ENCODE results near the gene MEX3D. TPM values are rescaled to one million over a fixed set of nuclear protein-coding genes. Genes with fewer than 3 reads are reported as not detected.

MEX3D gene
- total and polyA plus RNA-seq, 2 donors (not counting 1 experiment from before 2014, with no cell fraction given), result 0.73 to 3.0 TPM

DNA sequence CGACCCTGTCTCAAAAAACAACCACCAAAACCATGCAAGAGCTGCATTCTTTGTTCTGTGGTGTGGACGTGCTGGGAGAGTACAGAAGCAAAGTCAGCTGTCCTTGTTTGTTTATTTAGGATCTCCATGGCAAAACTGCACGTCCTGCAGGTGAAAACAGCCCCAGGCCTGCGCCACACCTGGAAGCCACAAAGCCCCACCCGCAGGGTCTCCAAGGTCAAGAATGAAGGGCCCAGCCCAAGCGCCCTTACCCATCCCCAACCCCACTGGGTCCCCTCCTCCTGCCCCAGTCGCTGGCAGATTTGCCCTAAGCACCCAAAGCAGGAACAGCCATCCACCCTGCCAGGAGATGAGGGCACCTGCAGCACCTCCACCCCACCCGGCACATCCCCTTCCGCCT, 14.1 kb upstream of the MEX3D start:
- no peak overlapping the region for H3K4me2 ChIP-seq (replicated peaks; ENCODE audit: low read depth, low read length, poor library complexity, severe bottlenecking)
- no peaks in the 10 kb centered on the region for H3K27me3 Mint-ChIP-seq
- H3K36me3 ChIP-seq (replicated peaks in 1 of 2; ENCODE audit: control extremely low read depth in 1 of 2, control insufficient read depth in 1 of 2, extremely low read depth in 1 of 2, insufficient read depth in 2 of 2, low read length in 1 of 2), result peaks cover 0 to 56% of the 10 kb centered on the region in 2 experiments
- no peaks in the 10 kb centered on the region for H3K9me3 Mint-ChIP-seq (ENCODE audit: insufficient read depth)
- no peak overlapping the region for H3K27ac ChIP-seq (ENCODE audit: low read length in 2 of 2)
- H3K4me3 Mint-ChIP-seq, result no peak overlapping the region
- CTCF ChIA-PET, result interaction anchor here (0.7 kb wide), 1 partner anchor 213 kb away, joined by 3 read pairs; no protein-coding TSS in a partner anchor
- H3K4me1 ChIP-seq (ENCODE audit: control insufficient read depth in 2 of 2, insufficient read depth in 2 of 2, low read length in 2 of 2), result no peaks in the 10 kb centered on the region
- peaks cover 2% of the 10 kb centered on the region for H3K4me1 Mint-ChIP-seq
- peaks cover 51% of the 10 kb centered on the region for H4K20me1 ChIP-seq (ENCODE audit: control insufficient read depth, insufficient read depth, low read length, poor library complexity, severe bottlenecking)
- H2AFZ ChIP-seq (ENCODE audit: insufficient read depth, low read depth, low read length, poor library complexity, severe bottlenecking), result no peak overlapping the region
- intact Hi-C loops (cut with micrococcal nuclease), result no loop called here
- DNase-seq (no peak), ATAC-seq (ENCODE audit: low read depth) (no peak)
- no peak for TF ChIP-seq EZH2 (IDR thresholded peaks at IDR 0.05; ENCODE audit: borderline replicate concordance, insufficient read depth, low read depth, low read length, poor library complexity, severe bottlenecking)
- TF ChIP-seq, protein P1, sequence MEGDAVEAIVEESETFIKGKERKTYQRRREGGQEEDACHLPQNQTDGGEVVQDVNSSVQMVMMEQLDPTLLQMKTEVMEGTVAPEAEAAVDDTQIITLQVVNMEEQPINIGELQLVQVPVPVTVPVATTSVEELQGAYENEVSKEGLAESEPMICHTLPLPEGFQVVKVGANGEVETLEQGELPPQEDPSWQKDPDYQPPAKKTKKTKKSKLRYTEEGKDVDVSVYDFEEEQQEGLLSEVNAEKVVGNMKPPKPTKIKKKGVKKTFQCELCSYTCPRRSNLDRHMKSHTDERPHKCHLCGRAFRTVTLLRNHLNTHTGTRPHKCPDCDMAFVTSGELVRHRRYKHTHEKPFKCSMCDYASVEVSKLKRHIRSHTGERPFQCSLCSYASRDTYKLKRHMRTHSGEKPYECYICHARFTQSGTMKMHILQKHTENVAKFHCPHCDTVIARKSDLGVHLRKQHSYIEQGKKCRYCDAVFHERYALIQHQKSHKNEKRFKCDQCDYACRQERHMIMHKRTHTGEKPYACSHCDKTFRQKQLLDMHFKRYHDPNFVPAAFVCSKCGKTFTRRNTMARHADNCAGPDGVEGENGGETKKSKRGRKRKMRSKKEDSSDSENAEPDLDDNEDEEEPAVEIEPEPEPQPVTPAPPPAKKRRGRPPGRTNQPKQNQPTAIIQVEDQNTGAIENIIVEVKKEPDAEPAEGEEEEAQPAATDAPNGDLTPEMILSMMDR (IDR thresholded peaks at IDR 0.05), result no peak
- WGBS (ENCODE audit: insufficient coverage), result 97% methylated on average over 7 of the region's 9 CpGs
- POLR2A ChIA-PET, result interaction anchor here (0.6 to 0.7 kb wide), 2 partner anchors 11 to 131 kb away, joined by 3 read pairs; partner anchors contain the start of gene MBD3
- H3K9me3 ChIP-seq (ENCODE audit: control extremely low read depth in 1 of 3, control insufficient read depth in 2 of 3, insufficient read depth in 1 of 3, low read length in 2 of 3), result no peaks in the 10 kb centered on the region
- no peak overlapping the region for H3K4me3 ChIP-seq (ENCODE audit: control extremely low read depth in 1 of 5, extremely low read depth in 1 of 5, insufficient read depth in 1 of 5, low read depth in 2 of 5, low read length in 4 of 5)
- peaks cover 64% of the 10 kb centered on the region for H3K79me2 ChIP-seq (ENCODE audit: control insufficient read depth, insufficient read depth, low read length)
- no peak overlapping the region for H3K9ac ChIP-seq (ENCODE audit: low read length)
- H3K27ac Mint-ChIP-seq, result no peak overlapping the region
- no peaks in the 10 kb centered on the region for H3K27me3 ChIP-seq (replicated peaks in 1 of 4; ENCODE audit: control extremely low read depth in 1 of 4, control insufficient read depth in 3 of 4, insufficient read depth in 4 of 4, low read length in 3 of 4)

- Histone ChIP-seq H4K20me1 (ENCODE audit: control insufficient read depth, insufficient read depth, low read length, poor library complexity, severe bottlenecking) (peaks cover 44% of the 10 kb centered on the region), H3K27me3 (replicated peaks in 1 of 4; ENCODE audit: control extremely low read depth in 1 of 4, control insufficient read depth in 3 of 4, insufficient read depth in 4 of 4, low read length in 3 of 4) (no peaks in the 10 kb centered on the region), H3K4me2 (replicated peaks; ENCODE audit: low read depth, low read length, poor library complexity, severe bottlenecking) (no peak overlapping the region), H3K4me3 (ENCODE audit: control extremely low read depth in 1 of 5, extremely low read depth in 1 of 5, insufficient read depth in 1 of 5, low read depth in 2 of 5, low read length in 4 of 5) (no peak overlapping the region), H2AFZ (ENCODE audit: insufficient read depth, low read depth, low read length, poor library complexity, severe bottlenecking) (no peak overlapping the region), H3K36me3 (replicated peaks in 1 of 2; ENCODE audit: control extremely low read depth in 1 of 2, control insufficient read depth in 1 of 2, extremely low read depth in 1 of 2, insufficient read depth in 2 of 2, low read length in 1 of 2) (peaks cover 0 to 64% of the 10 kb centered on the region in 2 experiments), H3K79me2 (ENCODE audit: control insufficient read depth, insufficient read depth, low read length) (peaks cover 55% of the 10 kb centered on the region), H3K27ac (ENCODE audit: low read length in 2 of 2) (no peak overlapping the region), H3K9me3 (ENCODE audit: control extremely low read depth in 1 of 3, control insufficient read depth in 2 of 3, insufficient read depth in 1 of 3, low read length in 2 of 3) (no peaks in the 10 kb centered on the region), H3K9ac (ENCODE audit: low read length) (no peak overlapping the region), H3K4me1 (ENCODE audit: control insufficient read depth in 2 of 2, insufficient read depth in 2 of 2, low read length in 2 of 2) (no peaks in the 10 kb centered on the region)
- DNase-seq (no peak), ATAC-seq (ENCODE audit: low read depth) (no peak)
- no peaks in the 10 kb centered on the region for H3K27me3 Mint-ChIP-seq
- TF ChIP-seq, protein P1 (IDR thresholded peaks at IDR 0.05), result no peak
- no peak for TF ChIP-seq EZH2 (IDR thresholded peaks at IDR 0.05; ENCODE audit: borderline replicate concordance, insufficient read depth, low read depth, low read length, poor library complexity, severe bottlenecking)
- WGBS (ENCODE audit: insufficient coverage), result 94% methylated on average over 22 of the region's 22 CpGs
- no peak overlapping the region for H3K4me3 Mint-ChIP-seq
- intact Hi-C loops (cut with micrococcal nuclease), result no loop called here
- ChIA-PET CTCF (no interaction called here), POLR2A (interaction anchor here (0.7 kb wide), 1 partner anchor 92 kb away, joined by 5 read pairs; no protein-coding TSS in a partner anchor)
- no peaks in the 10 kb centered on the region for H3K9me3 Mint-ChIP-seq (ENCODE audit: insufficient read depth)
- no peaks in the 10 kb centered on the region for H3K4me1 Mint-ChIP-seq
- H3K27ac Mint-ChIP-seq, result no peak overlapping the region
These were observed 12.8 kb upstream of the MEX3D start for GRCh38 chr19:1580957-1581356.
